BJ (cell line): ENCODE results near the gene ELOVL6. TPM values are rescaled to one million over a fixed set of nuclear protein-coding genes. Genes with fewer than 3 reads are reported as not detected.

Experiments used
- CTCF ChIA-PET: fragments of 350-600 bp; formaldehyde crosslinking; extraction: SDS; loops from one replicate; lab custom pipeline; 2021; ENCODE audit warnings: antibody characterized with exemption, inconsistent platforms; lab: Yijun Ruan, JAX
- POLR2A ChIA-PET: fragments of 300-600 bp; sonication (Branson Sonifier 250); formaldehyde crosslinking; extraction: SDS; loops from one replicate; lab custom pipeline; 2021; ENCODE audit warnings: antibody characterized with exemption; lab: Charles Lee
- DNase-seq: peaks from one replicate; pipeline ENCODE4 v3.0.0-alpha.2; 2011; ENCODE audit warnings: low read depth
- H3K27me3 ChIP-seq: 2 replicates; pipeline ENCODE4 v1.6.0; 2011; ENCODE audit warnings: low read length; ENCODE audit not compliant: control insufficient read depth, insufficient read depth
- H3K36me3 ChIP-seq: 2 replicates; pipeline ENCODE4 v1.5.1; 2011; ENCODE audit warnings: low read length; ENCODE audit not compliant: control insufficient read depth, insufficient read depth
- H3K4me3 ChIP-seq: 2 replicates; pipeline ENCODE4 v1.5.1; 2011; ENCODE audit warnings: low read depth, mild to moderate bottlenecking, control low read depth, low read length
- polyA plus RNA-seq: library from polyadenylated mRNA; depleted of rRNA; stranded (reverse); fragments of >200 nt; gene quantifications from 2 replicates; pipeline ENCODE4 v1.2.3, GENCODE V29; 2011
- TF ChIP-seq, protein P1 (sequence below): IDR thresholded peaks from 2 replicates; pipeline ENCODE4 v1.5.1; 2011; ENCODE audit warnings: low read depth, mild to moderate bottlenecking, control low read depth, inconsistent platforms, low read length, moderate library complexity; ENCODE audit not compliant: insufficient read depth

ELOVL6 gene
- polyA plus RNA-seq, 1 experiment = 7.6 TPM

DNA sequence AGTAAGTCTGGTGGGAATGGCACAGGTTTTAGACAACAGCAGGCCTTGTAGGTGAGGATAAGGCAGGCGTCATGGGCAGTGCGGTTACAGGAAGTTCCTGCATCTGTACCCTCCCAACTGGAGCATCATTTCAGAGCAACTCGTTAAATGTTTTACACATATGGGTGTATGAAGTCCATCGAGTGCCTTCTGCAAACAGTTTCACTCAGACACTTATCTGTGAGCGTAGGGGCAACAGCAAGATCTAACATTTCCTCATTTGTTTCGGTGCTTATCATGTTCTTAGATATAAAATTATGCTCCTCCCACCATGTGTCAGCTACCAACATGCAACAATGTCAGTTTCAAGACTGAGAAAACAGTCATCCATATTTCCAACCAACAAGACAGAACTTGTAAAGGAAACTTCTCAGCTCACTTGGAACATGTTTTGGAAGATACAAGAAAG is 69.9 kb downstream of the ELOVL6 start:
- H3K27me3 ChIP-seq = no peaks in the 10 kb centered on the region
- TF ChIP-seq, protein P1, sequence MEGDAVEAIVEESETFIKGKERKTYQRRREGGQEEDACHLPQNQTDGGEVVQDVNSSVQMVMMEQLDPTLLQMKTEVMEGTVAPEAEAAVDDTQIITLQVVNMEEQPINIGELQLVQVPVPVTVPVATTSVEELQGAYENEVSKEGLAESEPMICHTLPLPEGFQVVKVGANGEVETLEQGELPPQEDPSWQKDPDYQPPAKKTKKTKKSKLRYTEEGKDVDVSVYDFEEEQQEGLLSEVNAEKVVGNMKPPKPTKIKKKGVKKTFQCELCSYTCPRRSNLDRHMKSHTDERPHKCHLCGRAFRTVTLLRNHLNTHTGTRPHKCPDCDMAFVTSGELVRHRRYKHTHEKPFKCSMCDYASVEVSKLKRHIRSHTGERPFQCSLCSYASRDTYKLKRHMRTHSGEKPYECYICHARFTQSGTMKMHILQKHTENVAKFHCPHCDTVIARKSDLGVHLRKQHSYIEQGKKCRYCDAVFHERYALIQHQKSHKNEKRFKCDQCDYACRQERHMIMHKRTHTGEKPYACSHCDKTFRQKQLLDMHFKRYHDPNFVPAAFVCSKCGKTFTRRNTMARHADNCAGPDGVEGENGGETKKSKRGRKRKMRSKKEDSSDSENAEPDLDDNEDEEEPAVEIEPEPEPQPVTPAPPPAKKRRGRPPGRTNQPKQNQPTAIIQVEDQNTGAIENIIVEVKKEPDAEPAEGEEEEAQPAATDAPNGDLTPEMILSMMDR = no peak
- POLR2A ChIA-PET = no interaction called here
- CTCF ChIA-PET = interaction anchor here (0.7 kb wide), 1 partner anchor 65 kb away, joined by 3 read pairs; no protein-coding TSS in a partner anchor
- no peaks in the 10 kb centered on the region for H3K36me3 ChIP-seq
- no peak for DNase-seq
- no peak overlapping the region for H3K4me3 ChIP-seq

DNA sequence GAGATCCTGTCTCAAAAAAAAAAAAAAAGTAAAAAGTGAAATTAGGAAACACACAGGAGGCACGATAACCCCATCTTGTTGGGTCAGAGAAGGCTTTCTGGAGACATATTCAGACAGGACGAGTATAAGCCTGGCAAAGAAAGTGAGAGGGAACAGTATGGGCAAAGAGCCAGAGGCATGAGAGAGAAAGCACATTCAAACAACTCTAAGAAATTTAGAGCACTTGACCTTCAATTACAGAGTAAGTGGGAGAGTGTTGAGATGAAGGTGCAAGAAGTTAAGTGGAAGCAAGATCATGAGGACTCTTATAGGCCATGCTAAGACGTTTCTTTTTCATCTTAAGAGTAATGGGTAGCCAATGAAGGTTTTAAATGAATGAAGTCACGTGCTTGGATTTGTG is 70.4 kb downstream of the ELOVL6 start:
- Histone ChIP-seq H3K27me3 (no peaks in the 10 kb centered on the region), H3K36me3 (no peaks in the 10 kb centered on the region), H3K4me3 (no peak overlapping the region)
- ChIA-PET CTCF (interaction anchor here (0.7 kb wide), 2 partner anchors 9 to 64 kb away, joined by 3 read pairs; no protein-coding TSS in a partner anchor), POLR2A (no interaction called here)
- DNase-seq = no peak
- TF ChIP-seq, protein P1 = no peak

GRCh38 chr4:110124711-110125110 is 73.7 kb downstream of the ELOVL6 start:
- no peaks in the 10 kb centered on the region for H3K27me3 ChIP-seq
- POLR2A ChIA-PET = no interaction called here
- TF ChIP-seq, protein P1 = no peak
- H3K36me3 ChIP-seq = no peaks in the 10 kb centered on the region
- H3K4me3 ChIP-seq = no peak overlapping the region
- DNase-seq = no peak
- CTCF ChIA-PET = no interaction called here

- CTCF ChIA-PET = interaction anchor here (0.7 kb wide), 1 partner anchor 24 kb away, joined by 3 read pairs; no protein-coding TSS in a partner anchor
- no peaks in the 10 kb centered on the region for H3K36me3 ChIP-seq
- POLR2A ChIA-PET = no interaction called here
- TF ChIP-seq, protein P1 = no peak
- DNase-seq = no peak
- H3K4me3 ChIP-seq = no peak overlapping the region
- H3K27me3 ChIP-seq = no peaks in the 10 kb centered on the region
These were observed 76.2 kb downstream of the ELOVL6 start for GRCh38 chr4:110122201-110122600.

GRCh38 chr4:110120506-110120905 is 77.9 kb downstream of the ELOVL6 start:
- TF ChIP-seq, protein P1 = no peak
- no peak overlapping the region for H3K4me3 ChIP-seq
- CTCF ChIA-PET = interaction anchor here (2.0 to 2.4 kb wide), 2 partner anchors 10 to 71 kb away, joined by 8 to 13 read pairs; no protein-coding TSS in a partner anchor
- no peaks in the 10 kb centered on the region for H3K27me3 ChIP-seq
- no peak for DNase-seq
- POLR2A ChIA-PET = interaction anchor here (0.7 kb wide), 1 partner anchor 151 kb away, joined by 3 read pairs; no protein-coding TSS in a partner anchor
- no peaks in the 10 kb centered on the region for H3K36me3 ChIP-seq
